CD4-positive, alpha-beta T cell treated with Interleukin-15 for 1 hour (primary cell): Measurements from ENCODE around the gene UNC13D.
A peak's percentile ranks its signal among the peaks of the same experiment; 100 is the strongest.

ENCODE experiments used
- DNase-seq: peaks from one replicate; pipeline ENCODE4 v3.0.0-alpha.2; 2020

UNC13D gene

DNA sequence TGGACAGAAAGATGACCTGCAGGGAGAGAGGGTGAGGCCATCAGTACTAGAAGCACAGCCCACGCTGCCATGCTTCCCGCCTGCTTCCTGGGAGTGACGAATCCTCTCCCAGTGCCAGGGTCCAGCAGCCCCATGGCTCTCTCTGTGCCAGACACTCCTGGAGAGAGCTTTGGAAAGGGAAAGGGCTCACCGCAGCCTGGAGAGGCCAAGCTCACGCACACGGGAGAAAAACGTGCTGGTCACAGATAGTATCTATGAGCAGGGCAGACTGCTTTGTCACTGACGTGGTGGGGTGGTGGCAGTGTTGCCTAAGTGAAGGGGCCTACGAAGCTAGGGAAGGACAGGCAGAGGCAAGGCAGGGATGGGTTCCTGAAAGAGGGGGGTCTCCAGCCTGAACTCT, 5.5 kb upstream of the UNC13D start:
- DNase-seq = no peak

DNA sequence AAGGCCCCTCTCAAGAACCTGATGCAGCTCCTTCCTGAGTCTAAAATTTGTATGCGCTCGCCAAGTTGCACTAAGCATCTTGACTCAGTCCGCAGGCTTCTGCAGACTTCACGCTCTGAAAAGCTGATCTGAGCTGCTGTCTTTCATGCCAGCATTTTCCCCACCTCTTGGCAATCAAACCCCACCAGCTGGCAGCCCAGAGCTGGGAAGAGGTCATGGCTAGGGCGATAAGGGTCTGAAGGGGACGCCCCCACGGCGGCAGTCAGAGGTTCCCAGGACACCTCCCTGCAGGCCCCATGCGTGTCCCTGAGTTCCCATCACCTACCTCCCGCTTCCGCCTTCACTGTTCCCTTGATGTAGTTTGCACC, 5.1 kb upstream of the UNC13D start:
- no peak for DNase-seq

DNA sequence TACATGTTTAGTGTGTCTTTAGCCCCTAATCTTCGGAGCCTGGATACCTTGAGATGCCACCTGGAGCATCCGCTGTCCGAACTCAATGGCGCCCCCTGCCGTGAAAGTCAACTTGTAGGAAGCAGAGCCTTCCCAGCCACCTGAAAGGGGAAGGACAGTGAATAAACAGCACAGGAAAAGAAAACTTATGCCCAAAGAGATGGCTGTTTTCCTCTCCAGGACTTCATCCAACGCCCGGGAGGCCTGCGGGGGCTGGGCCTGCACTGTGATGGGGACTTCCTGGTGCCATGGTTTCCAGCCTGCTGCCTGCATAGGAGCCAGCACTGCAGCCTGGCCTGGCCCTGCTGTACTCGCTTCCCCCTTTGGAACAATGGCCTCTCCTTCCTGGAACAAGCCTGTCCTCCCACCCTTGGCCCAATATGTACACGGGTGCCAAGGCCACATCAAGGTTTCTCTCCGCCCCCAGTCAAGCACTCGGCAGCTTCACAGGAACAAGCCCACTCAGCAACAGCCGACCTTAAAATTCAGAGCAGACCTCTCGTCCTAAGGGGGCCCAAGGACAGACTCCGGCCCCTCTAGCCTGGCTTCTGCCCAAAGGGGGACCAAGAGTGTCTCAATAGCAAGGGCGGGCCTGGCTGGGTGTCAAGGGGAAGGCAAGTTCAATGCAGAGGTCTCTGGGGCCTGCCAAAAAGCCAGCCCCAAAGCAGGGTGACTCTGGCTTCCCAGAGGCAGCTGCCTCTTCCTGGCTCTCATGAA, 4.5 kb upstream of the UNC13D start:
- peak; percentile 65 for DNase-seq

DNA sequence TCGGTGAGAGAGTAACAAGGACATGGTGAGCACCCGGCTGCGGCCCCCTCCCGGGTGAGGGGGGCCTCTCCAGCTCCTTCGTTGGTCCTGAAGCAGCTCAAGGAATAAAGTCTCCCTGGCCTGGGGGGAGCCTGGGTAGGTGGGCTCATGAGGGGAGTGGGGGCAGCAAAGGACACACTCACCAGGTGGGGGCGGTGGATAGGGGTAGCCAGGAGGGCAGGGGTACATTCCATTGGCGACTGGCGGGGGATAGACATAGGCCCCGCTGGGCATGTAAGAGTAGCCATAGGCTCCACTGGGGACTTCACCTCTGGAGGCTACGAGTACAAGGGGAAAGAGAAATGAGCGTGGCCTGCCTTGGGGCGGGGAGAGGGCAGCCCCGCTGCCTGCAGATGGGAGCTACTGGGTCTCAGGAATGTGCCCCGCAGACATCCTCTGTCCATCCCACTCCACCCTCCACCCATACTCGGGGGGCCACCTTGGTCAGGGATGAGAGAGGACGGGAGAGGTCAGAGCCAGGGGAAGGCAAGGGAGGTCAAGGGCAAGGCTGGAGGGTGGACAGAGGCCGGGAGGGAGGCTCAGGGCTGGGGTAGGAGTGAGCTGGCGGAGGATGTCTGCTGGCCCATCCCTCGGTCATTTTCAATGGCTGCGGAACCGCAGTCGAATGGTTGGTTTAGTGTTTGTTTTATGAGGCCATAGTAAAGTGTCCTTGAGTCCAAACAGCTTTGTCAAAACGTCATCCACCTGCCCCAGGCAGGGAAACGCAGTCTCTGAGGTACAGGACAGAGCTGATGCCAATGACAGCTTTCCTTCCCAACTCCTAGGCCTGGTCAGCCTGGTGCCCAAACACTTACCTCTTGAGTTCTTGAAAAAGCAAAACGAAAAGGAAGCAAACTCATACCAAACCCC, 3.7 kb upstream of the UNC13D start:
- DNase-seq = no peak

DNA sequence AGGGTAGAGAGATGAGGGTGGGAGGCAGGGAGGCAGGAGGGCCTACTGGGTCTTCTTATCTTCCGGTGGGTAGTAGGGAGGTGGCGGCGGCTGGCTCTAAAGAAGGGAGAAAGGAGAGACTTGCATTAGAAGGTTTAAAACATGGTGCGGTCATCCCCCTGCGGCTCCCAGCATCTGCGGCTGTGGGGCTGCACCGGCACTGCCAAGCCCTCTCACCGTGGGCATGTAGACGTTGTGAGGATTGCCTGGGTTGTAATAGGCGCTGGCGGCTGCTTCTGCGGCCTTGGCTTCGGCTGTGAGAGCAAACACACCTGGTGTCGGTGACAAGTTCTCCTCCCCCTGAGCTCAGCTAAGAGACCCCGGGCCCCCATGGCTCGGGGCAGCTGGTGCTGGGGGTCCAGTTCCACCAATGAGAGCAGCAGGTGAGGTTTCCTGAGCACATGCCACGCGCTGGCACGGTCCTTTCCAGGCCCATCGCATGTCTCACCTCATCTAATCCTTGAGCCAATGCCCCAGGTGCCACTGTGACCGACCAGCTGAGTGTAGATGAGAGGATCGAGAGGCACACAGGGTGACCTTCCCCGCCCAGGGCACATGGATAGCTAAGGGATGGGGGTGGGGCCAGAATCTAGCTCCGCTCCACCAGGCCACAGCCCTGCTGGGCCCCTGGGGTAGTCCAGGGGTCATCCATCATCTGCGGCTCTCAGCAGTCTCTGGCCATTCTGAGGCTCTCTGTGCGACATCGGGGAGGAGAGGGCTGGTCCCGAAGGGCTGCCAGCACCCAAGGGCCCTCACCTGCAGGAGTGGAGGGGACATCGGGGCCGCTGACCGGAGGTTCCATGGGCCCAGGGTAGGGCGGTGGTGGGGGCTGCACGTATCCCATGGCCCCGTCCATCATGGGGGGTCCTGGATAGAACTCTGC, 2.7 kb upstream of the UNC13D start:
- no peak for DNase-seq

DNA sequence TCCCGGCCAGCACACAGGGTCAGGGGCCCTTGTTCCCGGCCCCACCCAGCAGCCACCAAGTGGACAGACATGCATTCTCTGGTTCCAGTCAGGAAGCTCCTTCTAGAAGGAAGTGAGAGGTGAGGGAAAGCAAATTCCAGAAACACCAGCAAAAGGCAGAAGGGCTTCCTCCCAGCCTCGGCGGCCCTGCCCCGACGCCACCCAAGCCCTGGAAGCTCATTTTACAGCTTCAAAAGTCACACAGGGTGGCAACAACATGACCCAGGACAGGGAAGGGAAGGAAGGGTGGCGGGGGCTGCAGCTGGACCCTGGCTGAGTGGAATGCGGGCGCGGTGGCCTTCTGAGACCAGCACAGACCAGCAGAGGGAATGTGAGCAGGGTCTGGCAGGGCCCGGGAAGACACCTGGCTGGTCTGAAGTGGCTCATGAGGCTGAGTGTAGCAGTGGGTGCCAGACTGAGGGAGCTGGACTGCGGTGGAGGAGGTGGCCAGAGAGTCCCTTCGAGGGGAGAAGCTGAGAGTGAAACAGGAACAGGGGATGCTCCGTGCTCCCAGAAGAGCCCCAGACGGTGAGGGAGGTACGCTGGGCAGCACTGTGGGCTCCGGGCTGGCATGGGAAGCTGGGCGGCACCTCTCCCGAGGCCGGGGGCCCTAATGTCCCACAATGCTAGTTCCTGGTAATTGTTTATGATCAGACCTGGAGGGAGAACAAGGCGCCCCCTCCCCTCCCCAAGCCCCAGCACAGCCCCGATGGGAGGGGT, 1.9 kb upstream of the UNC13D start:
- no peak for DNase-seq

DNA sequence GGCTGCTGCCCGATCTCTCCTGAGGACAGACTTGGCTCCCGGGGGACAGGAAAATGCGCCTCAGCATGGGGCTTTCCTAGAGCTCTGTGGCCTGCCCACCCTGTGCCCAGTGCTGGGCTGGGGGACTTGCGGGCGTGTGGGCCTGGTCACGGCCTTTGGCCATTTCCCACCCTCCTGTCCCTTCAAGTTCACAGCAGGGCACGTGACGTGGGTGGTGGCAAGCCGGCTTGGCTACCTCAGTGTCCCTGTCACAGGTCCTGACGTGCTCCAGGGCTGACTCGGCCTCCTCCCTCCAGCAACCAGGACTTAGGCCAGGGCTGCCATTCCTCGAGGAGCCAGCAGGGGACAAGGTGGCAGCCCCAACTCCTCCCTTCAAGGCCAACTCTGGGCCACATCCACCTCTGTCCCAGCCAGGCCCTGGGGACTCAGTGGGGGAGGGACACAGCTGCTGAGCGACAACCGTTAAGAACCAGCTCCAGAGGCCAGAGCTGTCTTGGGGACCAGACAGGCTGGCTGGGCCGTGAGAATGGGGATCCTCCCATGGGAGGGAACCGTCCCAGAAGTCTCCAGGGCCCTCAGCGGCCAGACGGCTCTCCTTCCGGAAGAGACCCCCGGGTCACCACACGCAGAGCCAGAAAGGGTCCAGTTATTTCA, 981 bp upstream of the UNC13D start:
- peak; percentile 83 for DNase-seq

DNA sequence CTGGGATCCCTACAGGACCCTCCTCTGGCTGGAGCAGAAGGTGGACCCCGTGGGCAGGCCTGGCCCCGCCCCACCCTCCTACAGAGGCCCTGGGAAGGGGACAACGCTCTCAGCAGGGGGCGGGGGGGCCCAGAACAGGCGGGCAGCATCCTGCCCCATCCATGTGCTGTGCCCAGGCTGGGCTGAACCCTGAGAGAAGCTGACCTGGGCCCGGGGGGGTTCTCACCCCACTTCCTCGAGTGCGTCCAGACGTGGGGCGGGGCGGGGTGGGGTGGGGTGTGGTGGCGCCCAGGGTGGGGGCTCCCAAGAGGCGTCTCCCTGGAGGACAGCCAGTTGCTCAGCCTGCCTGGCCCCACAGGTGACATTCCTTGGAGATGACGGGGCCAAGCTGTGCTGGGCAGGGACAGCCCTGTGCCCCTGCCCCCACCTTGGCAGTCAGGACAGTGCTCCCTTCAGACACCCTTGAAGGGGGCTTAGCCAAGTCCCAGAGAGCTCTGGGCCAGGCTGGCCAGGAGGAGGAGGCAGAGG, 390 bp upstream of the UNC13D start:
- DNase-seq = no peak

DNA sequence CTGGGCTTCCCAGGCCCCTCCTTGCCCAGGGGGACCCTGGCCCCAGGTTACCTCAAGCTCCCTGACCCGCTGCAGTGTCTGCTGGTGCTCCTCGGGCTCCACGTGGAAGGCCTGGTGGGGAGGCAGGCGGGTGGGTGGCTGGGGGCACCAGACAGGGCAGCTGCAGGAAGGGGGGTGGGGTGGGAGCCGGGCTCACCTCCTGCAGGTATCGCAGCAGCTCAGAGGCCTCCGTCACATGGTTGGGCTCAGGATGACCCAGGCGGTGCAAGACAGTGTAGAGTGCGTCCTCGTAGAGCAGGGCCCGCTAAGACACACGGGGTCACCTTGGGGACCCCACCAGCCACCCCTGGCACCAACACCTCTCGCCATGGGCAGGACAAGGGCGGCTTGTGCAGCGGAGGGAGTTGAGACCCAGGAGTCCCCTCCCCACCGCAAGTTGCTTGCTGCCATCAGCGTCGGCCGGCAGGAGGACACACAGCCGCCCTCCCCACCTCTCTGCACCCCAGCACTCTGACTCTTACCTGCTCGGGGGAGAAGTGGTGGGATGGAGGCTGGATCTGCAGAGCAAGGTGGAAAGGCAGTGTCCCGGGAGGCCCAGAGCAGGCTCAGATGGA, 1.1 kb downstream of the UNC13D start:
- peak; percentile 31 for DNase-seq

DNA sequence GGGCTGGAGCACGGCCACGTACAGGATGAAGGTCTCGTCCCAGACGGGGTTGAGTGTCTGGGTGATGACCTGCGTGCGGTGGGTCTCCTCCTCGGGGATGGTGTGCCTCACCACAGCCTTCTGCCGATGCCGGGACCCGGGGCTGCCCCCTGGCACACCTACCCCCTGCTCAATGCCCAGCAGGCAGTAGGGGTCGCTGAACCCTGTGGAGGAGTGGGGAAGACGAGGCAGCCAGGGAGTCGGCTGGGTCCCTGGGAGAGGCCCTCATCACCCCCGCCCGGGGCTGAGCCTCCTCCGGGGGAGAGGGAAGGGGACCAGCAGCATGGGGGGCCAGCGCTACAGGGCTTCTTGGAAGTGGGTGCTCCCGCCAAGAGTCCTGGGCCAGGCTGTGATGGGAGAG, 1.8 kb downstream of the UNC13D start:
- DNase-seq = no peak

DNA sequence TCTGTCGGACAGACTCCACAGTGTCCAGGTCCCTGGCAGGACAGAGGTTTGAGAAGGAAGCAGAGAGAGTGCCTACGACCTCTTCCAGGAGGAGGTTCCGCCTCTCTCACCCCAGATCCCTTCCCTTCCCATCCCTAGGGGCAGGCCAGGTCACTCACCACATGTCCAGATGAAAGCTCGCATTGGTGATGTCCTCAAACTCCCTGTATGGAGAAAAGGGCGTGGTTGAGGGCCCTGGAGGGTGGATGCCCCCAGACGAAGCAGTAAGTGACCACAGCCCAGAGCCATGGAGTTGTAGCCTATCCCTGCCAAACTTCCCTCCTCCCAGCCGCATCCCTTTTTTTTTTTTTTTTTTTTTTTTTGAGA, 3.4 kb downstream of the UNC13D start:
- DNase-seq = no peak

DNA sequence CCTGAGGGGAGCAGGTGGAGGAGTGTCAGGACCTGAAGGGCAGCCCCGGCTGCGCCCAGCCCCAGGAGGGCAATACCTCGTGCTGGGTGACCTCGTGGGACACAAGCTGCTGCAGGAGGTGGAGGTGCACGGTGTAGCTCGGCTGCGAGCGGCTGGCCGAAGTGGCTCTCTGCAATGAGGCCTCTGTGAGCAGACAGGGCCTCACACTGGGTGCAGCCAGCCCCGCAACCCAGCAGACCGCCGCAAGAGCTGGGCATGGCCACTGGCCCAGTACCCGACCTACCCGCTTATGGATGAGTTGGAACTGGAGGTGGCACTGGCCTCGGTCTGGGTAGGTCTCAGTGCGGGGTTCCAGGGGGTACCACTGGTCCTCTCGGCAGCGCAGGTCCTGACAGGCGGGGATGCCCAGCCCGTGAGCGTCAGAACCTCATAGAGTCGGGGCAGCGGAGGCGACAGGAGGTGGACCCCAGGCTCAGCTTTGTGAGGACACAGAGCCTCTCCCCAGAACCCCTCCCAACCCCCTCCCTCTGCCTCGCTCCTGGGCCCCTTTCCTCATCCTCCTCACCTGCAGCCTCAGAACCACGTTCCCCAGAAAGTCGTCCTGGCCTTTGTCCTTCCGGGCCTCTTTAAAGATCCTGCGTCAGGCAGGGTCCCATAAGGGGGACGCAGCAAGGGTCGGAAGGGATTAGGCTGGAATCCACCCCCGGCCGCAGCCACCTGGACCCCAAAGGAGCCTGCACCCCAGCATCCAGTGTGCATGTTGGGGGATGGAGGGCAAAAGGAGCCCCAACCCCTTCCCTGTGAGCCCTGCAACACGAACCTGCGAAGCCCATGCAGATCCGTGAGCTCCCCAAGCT, 4.0 kb downstream of the UNC13D start:
- no peak for DNase-seq

DNA sequence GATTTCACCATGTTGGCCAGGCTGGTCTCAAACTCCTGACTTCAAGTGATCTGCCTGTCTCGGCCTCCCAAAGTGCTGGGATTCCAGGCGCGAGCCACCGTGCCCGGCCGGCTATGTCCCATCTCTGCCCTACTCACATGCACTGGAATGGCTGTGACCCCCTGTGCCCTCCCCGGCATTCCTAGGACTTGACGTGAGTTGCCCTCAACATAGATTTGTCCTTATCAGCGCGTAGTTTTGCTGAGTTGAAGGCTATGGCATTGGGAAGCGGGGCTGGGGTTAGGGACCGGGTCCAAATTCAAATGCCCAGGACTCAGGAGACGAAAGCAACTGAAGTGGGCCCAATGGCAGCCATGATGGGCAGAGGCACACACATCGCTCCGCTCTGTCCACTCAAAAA, 5.8 kb downstream of the UNC13D start:
- no peak for DNase-seq

DNA sequence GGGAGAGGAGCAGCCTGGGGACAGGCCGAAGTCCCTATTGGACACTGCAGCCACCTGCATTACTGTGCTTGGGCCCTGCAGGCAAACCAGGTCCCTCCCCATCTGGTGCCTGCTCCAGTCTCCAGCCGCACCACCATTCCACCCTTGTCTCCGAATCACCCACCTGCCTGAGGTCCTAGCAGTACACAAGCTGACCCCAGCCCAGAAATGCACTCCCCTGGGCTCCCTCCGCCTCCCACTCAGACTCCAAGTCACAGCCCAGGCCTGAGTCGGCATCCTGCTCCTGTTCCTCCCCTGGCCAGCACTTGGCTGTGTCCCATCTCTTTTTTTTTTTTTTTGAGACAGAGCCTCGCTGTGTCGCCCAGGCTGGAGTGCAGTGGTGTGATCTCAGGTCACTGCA, 6.3 kb downstream of the UNC13D start:
- DNase-seq = no peak

DNA sequence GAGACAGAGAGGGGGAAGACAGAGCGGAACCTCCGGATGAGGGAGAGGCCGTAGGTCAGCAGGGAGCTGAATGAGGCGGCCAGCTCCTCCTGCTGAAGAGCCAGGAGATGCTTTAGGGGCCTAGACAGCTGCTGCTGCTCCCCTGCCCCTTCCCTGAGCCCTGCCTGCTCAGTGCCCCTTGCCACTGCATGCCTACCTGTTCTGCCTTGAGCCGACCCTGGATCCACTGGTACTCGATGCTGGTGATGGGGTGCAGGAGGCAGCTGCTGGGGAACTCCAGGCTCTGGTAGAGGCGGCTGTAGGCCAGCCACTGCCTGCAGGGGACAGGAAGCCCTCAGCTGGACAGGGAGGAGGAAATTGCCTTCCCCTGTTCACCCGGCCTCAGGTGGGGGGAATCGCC, 7.6 kb downstream of the UNC13D start:
- DNase-seq = no peak

DNA sequence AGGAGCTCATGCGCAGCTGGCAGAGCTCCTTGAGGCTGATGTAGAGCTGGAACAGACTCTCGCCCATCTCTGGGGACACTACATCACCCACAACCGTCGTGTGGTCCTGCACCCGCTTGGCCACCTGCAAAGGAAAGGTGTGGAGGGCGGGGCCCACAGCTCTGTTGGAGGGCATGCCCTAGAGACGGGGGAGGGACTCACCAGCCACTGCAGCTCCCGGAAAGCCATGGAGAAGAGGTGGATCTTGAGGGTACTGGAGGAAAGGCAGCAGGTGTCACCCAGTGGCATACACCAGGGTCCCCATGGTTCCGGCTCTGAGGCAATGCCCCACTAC, 8.6 kb downstream of the UNC13D start:
- DNase-seq = no peak

DNA sequence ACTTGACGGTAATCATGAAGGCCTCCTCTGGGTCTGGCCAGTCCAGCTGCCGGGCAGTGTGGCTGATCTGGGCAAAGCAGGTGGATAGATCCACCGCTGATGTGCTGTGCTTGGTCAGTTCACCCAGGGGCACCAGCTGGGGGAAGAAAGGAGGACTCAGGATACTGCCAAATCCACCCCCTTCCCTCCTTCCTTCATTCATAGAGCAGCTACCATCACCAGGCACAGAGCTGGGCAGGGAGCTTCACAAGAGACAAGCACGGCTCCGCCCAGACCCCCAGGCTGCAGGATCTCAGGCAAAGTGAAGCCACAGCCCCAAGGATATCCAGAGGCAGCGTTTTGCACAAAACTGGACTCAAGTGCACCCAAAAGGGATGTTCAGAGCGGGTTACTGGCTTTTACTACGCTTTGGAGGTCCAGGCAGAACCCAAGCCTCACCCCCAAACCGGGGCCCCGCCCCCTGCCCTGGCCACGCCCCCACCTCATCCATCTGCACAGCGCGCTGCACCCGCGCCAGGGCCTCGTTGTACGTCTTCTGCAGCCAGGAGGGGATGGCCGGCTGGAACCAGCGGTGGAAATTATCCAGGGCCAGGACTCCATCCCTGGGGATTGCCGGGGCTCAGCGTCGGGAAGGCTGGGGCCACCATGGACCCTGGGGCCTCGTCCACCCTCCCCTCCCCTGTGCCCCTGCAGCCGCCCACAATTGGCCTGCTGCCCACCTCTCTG, 9.1 kb downstream of the UNC13D start:
- DNase-seq = no peak

DNA sequence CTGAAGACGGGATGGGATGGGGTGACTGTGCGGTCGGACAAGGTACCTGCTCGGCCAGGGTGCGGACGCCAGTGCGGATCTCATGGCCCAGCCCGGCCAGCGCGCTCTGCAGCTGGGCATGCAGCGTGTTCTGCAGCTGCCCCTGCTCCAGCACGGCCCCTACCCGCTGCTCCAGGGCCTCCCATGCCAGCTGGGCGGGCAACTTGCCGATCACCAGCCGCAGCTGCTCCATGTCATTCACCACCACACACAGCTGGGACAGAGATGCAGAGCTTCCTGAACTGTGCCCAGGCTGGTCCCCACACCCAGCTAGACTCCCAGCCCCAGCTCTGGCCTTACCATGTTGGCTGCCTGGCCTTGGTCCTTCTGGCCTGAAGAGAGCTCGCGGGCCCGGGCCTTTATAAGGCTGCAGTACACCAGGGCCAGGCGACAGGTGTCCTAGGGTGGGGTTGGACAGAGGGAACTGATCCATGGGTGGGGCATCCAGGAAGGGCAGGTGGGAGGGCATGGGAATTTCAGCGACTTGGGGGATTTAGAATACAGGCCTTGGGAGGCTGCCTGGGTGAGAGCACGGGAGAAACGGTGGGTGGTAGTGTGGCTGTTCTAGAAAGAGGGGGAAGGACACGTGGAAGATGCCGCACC, 9.8 kb downstream of the UNC13D start:
- DNase-seq = no peak
